ENCODE data around the gene CYB5R2. TPM values are rescaled to one million over a fixed set of nuclear protein-coding genes. Genes with fewer than 3 reads are reported as not detected.

The CYB5R2 gene
- 16.2 and 17.2 TPM in 2 replicates for total RNA-seq
- 22.5 and 23.3 TPM in 2 replicates for polyA plus RNA-seq
- 23.9 and 25.2 TPM in 2 replicates for polyA plus RNA-seq (2012)
- polyA minus RNA-seq (ENCODE audit: low replicate concordance): 20.3 and 38.0 TPM in 2 replicates

- peak within 1 kb of the TSS; percentile 40 to 63 (median 48) for H3K4me3 ChIP-seq (replicated peaks in 1 of 4; ENCODE audit: control extremely low read depth in 1 of 4, insufficient read depth in 1 of 4, low read depth in 3 of 4, low read length in 4 of 4)
- no peak for TF ChIP-seq CTCF (conservative IDR thresholded peaks at IDR 0.05 in 1 of 2, IDR thresholded peaks at IDR 0.05 in 1 of 2; ENCODE audit: low read depth in 1 of 2, low read length in 2 of 2)
- no peak for TF ChIP-seq EZH2 (IDR thresholded peaks at IDR 0.05; ENCODE audit: low read length, missing control alignments)
- no peaks in the 10 kb centered on the region for H3K36me3 ChIP-seq (ENCODE audit: control insufficient read depth, insufficient read depth, low read length)
- H3K9me3 ChIP-seq (ENCODE audit: control insufficient read depth, insufficient read depth, low read depth, low read length): no peaks in the 10 kb centered on the region
- H2AFZ ChIP-seq (ENCODE audit: low read length): peak within 1 kb of the TSS; percentile 72
- no peaks in the 10 kb centered on the region for H3K79me2 ChIP-seq (ENCODE audit: control insufficient read depth, insufficient read depth, low read length)
- H4K20me1 ChIP-seq (ENCODE audit: control insufficient read depth, extremely low read depth, insufficient read depth, low read length): no peaks in the 10 kb centered on the region
- H3K4me2 ChIP-seq (ENCODE audit: extremely low read depth, insufficient read depth, low read length): peak within 1 kb of the TSS; percentile 32
- no peak within 1 kb of the TSS for H3K27ac ChIP-seq (ENCODE audit: insufficient read depth, low read length)
- H3K4me1 ChIP-seq (ENCODE audit: control insufficient read depth, extremely low read depth, insufficient read depth, low read length): no peaks in the 10 kb centered on the region
- no peaks in the 10 kb centered on the region for H3K27me3 ChIP-seq (ENCODE audit: control insufficient read depth, insufficient read depth, low read length)
- DNase-seq (ENCODE audit: low read depth in 2 of 2): peak; percentile 16 to 59
- H3K9ac ChIP-seq (ENCODE audit: insufficient read depth, low read length): peak within 1 kb of the TSS; percentile 69
These were observed at the start of gene CYB5R2 for GRCh38 chr11:7672960-7673723. CYB5R2 (minus strand) TSS chr11:7673500; CDS start chr11:7672825, 675 bp downstream.

GRCh38 chr11:7714786-7715185, 41.5 kb upstream of the CYB5R2 start:
- Histone ChIP-seq H3K79me2 (ENCODE audit: control insufficient read depth, insufficient read depth, low read length) (no peaks in the 10 kb centered on the region), H3K4me3 (replicated peaks in 1 of 4; ENCODE audit: control extremely low read depth in 1 of 4, insufficient read depth in 1 of 4, low read depth in 3 of 4, low read length in 4 of 4) (no peak overlapping the region), H2AFZ (ENCODE audit: low read length) (no peak overlapping the region), H3K36me3 (ENCODE audit: control insufficient read depth, insufficient read depth, low read length) (no peaks in the 10 kb centered on the region), H3K9ac (ENCODE audit: insufficient read depth, low read length) (no peak overlapping the region), H3K27ac (ENCODE audit: insufficient read depth, low read length) (no peak overlapping the region), H3K27me3 (ENCODE audit: control insufficient read depth, insufficient read depth, low read length) (no peaks in the 10 kb centered on the region), H3K4me2 (ENCODE audit: extremely low read depth, insufficient read depth, low read length) (no peak overlapping the region), H3K9me3 (ENCODE audit: control insufficient read depth, insufficient read depth, low read depth, low read length) (no peaks in the 10 kb centered on the region), H3K4me1 (ENCODE audit: control insufficient read depth, extremely low read depth, insufficient read depth, low read length) (no peaks in the 10 kb centered on the region), H4K20me1 (ENCODE audit: control insufficient read depth, extremely low read depth, insufficient read depth, low read length) (no peaks in the 10 kb centered on the region)
- TF ChIP-seq EZH2 (IDR thresholded peaks at IDR 0.05; ENCODE audit: low read length, missing control alignments) (no peak), CTCF (conservative IDR thresholded peaks at IDR 0.05 in 1 of 2, IDR thresholded peaks at IDR 0.05 in 1 of 2; ENCODE audit: low read depth in 1 of 2, low read length in 2 of 2) (no peak)
- no peak for DNase-seq (ENCODE audit: low read depth in 2 of 2)

GRCh38 chr11:7706377-7706776, 33.1 kb upstream of the CYB5R2 start, which contains the start of gene OVCH2:
OVCH2 (minus strand) TSS chr11:7706477; CDS start chr11:7706394, 83 bp downstream.
- TF ChIP-seq EZH2 (IDR thresholded peaks at IDR 0.05; ENCODE audit: low read length, missing control alignments) (no peak), CTCF (conservative IDR thresholded peaks at IDR 0.05 in 1 of 2, IDR thresholded peaks at IDR 0.05 in 1 of 2; ENCODE audit: low read depth in 1 of 2, low read length in 2 of 2) (no peak)

More at GRCh38 chr11:7706377-7706776, 33.1 kb upstream of the CYB5R2 start, which contains the start of gene OVCH2:
- no peaks in the 10 kb centered on the region for H3K27me3 ChIP-seq (ENCODE audit: control insufficient read depth, insufficient read depth, low read length)
- H4K20me1 ChIP-seq (ENCODE audit: control insufficient read depth, extremely low read depth, insufficient read depth, low read length): no peaks in the 10 kb centered on the region
- no peak for DNase-seq (ENCODE audit: low read depth in 2 of 2)
- H3K4me3 ChIP-seq (replicated peaks in 1 of 4; ENCODE audit: control extremely low read depth in 1 of 4, insufficient read depth in 1 of 4, low read depth in 3 of 4, low read length in 4 of 4): no peak within 1 kb of the TSS
- H3K9me3 ChIP-seq (ENCODE audit: control insufficient read depth, insufficient read depth, low read depth, low read length): no peaks in the 10 kb centered on the region
- no peaks in the 10 kb centered on the region for H3K79me2 ChIP-seq (ENCODE audit: control insufficient read depth, insufficient read depth, low read length)
- no peak within 1 kb of the TSS for H3K4me2 ChIP-seq (ENCODE audit: extremely low read depth, insufficient read depth, low read length)
- H2AFZ ChIP-seq (ENCODE audit: low read length): no peak within 1 kb of the TSS
- H3K4me1 ChIP-seq (ENCODE audit: control insufficient read depth, extremely low read depth, insufficient read depth, low read length): no peaks in the 10 kb centered on the region
- H3K27ac ChIP-seq (ENCODE audit: insufficient read depth, low read length): no peak within 1 kb of the TSS
- no peaks in the 10 kb centered on the region for H3K36me3 ChIP-seq (ENCODE audit: control insufficient read depth, insufficient read depth, low read length)
- H3K9ac ChIP-seq (ENCODE audit: insufficient read depth, low read length): no peak within 1 kb of the TSS

Data from fibroblast of lung (primary cell).